HG03565 (cell line): Measurements from ENCODE around the gene GPR42.
"Not testable (repeated sequence)": the region's sequence is repeated elsewhere in the genome, so short reads cannot be mapped to it uniquely, and the experiment has no call there.

Experiments used
- ATAC-seq: cut with Tn5 transposase; IDR thresholded peaks from one replicate; pipeline ENCODE4 v1.9.1; 2021; ENCODE audit warnings: mild to moderate bottlenecking, moderate library complexity; ENCODE audit not compliant: unreplicated experiment

The GPR42 gene

DNA sequence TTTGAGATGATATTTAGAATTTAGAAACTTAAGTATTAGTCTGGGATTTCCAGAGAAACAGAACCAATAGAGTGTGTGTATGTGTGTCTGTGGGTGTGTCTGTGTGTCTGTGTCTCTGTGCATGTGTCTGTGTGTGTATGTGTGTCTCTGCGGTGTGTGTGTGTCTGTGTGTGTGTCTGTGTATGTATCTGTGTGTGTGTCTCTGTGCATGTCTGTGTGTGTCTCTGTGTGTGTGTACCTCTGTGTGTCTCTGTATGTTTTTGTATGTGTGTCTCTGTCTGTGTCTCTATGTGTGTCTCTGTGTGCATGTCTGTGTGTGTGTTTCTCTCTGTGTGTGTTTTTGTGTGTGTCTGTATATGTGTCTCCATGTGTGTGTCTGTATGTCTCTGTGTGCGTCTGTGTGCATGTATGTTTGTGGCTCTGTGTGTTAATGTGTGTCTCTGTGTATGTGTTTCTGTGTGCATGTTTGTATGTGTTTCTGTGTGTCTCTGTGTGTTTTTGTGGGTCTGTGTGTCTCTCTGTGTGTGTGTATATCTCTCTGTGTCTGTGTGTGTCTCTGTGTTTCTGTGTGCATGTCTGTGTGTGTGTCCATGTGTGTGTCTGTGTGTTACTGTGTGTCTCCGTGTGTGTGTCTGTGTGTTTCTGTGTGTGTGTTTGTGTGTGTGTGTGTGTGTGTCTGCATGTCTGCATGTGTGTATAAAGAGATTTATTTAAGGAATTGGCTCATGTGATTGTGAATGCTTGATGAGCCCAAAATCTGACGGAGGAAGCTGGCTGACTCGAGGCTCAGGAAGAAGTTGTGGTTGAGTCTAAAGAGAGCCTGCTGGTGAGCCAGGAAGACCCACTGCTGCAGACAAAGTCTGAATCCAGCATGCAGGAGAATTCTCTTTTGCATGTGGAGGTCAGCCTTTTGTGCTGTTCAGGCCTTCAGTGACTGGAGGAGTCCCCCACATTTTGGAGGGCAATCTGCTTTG, 22.2 kb downstream of the GPR42 start:
- no peak for ATAC-seq

GRCh38 chr19:35395382-35396199, 24.7 kb downstream of the GPR42 start:
- no peak for ATAC-seq

DNA sequence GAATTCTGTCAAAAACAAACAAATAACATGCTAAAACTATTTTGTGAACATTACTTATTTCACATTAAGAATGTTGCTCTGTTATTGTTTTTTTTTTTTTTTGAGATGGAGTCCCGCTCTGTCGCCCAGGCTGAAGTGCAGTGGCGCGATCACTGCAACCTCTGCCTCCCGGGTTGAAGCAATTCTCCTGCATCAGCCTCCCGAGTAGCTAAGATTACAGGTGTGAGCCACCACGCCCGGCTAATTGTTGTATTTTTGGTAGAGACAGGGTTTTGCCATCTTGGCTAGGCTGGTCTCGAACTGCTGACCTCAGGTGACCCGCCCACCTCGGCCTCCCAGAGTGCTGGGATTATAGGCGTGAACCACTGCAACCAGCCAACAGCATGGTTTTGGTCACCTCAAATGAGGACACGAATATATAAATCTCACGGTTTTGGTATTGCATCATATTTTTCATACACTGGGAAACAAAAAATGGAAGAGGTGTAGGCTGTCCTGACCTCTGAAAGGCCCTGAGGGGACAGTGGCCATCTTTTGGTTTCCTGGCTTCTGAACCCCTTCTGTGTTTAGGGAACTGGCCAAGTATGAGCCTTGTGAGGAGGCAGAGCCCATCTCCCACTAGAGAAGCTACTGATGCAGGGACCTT, 25.5 kb downstream of the GPR42 start:
- no peak for ATAC-seq

DNA sequence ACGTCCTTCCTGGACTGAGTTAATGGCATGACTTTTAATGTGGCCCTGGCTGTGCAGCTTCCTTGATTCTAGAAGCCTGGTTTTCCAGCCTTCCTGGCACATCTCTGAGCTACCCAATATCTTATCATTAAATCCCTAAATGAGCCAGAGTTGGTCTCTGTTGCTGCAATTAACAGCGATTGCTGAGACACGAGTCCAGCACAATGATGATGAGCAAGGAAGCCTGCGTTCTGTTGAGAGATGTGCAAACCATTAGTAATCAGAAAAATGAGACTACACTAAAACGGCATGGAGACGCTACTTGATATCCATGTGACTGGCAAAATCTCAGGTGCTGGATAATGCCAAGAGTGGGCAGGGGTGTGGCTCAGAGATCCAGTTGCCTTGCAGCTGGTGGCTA, 26.2 kb downstream of the GPR42 start:
- no peak for ATAC-seq

DNA sequence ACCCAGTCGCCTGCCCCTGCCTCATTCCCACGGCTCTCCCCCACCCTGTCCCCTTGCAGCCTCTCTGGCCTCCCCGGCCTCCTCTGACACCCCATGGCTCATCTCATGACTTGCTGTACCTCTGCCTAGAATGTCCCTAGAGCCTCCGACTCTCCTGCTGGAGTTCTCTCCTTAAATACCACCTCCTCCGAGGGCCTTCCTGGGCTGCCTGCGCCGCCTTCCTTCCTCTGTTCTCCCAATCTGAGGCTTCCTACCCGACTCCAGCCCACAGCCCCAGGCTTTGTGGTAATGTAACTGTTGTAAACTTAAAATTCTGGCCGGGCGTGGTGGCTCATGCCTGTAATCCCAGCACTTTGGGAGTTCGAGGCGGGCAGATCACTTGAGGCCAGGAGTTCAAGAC, 27.7 kb downstream of the GPR42 start:
- no peak for ATAC-seq

GRCh38 chr19:35399231-35399630, 28.4 kb downstream of the GPR42 start:
- no peak for ATAC-seq

DNA sequence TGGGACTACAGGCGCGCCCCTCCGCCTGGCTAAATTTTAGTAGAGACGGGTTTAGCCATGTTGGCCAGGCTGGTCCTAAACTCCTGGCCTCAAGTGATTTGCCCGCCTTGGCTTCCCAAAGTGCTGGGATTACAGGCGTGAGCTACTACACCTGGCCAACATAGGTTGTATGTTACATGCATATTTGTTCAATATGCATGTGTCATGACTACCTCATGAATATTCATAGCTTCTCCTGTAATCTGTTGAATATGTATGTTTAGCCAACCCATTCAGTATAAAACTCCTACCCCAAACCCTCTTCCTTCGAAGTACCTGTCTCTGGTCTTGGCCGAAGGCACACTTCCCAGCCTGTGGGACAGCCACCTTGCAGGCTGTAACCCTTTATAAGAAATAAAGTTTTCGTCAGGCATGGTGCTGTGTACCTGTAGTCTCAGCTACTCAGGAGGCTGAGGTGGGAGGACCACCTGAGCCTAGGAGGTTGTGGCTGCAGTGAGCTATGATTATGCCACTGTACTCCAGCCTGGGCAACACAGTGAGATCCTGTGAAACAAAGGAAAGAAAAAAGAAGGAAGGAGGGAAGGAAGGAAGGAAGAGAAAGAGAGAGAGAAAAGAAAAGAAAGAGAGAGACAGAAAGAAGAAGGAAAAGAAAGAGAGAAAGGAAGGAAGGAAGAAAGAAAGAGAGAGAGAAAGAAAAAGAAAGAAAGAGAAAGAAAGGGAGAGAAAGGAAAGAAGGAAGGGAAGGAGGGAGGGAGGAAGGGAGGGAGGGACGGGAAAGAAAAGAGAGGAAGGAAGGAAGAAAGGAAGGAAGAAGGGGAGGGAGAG, 29.3 kb downstream of the GPR42 start:
- ATAC-seq: no peak

DNA sequence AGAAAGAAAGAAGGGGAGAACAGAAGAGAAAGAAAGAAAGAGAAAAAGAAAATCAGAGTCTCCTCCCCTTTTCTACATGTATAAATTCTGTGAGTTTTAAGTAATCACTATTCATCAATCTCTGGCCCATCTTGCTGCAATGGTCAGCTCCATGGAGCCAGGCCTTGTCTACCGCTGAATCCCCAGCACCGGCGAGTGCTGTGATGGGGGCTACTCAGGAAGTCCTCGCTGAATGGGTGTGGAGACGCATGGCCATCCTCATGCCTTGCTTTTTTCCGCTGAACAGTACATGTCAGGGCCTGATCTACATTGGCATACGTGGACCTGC, 29.9 kb downstream of the GPR42 start:
- no peak for ATAC-seq

DNA sequence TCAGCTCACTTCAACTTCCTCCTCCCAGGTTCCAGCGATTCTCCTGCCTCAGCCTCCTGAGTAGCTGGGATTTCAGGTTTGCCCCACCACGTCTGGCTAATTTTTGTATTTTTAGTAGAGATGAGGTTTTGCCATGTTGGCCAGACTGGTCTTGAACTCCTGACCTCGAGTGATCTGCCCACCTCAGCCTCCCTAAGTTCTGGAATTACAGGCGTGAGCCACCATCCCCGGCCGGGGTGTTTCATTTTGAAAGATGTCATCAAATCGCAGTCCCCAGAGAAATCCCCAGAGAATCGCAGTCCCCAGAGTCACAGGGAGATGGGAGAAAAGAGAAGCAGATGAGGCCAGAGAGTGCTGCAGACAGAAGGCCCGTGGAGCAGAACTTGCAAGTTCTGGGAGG, 30.5 kb downstream of the GPR42 start:
- not testable (repeated sequence) for ATAC-seq

- no peak for ATAC-seq
These were observed 32.4 kb downstream of the GPR42 start for GRCh38 chr19:35403116-35403760.

DNA sequence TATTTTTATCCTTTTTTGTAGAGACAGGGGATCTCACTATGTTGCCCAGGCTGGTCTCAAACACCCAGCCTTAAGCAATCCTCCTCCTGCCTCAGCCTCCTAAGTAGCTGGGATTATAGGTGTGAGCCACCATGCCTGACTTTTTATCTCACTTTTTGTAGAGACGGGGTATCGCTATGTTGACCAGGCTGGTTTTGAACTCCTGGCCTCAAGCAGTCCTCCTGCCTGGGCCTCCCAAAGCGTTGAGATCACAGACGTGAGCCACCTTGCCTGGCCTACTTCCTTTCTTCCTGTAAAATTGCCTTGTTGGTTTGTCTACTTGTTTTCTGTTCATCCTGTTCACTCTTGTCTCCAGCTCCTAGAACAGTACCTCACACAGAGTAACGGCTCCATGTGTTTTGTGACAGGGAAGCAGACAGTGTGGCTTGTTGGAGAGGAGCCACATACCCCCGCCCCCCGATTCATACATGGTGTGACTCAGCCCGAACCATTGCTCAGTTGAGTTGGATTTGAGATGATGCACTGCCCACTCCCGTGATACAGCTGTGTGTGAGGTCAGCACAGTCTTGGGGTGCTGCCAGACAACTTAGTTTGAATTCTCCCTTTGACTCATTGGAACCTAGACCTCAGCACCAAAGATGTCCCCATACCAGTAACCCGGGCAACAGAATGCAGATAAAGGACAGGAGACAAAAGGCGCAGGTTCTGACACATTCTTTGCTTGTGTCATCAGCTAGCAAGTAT, 34.2 kb downstream of the GPR42 start:
- ATAC-seq: peak; percentile 76

- no peak for ATAC-seq
These were observed 36.8 kb downstream of the GPR42 start for GRCh38 chr19:35407619-35408018.

DNA sequence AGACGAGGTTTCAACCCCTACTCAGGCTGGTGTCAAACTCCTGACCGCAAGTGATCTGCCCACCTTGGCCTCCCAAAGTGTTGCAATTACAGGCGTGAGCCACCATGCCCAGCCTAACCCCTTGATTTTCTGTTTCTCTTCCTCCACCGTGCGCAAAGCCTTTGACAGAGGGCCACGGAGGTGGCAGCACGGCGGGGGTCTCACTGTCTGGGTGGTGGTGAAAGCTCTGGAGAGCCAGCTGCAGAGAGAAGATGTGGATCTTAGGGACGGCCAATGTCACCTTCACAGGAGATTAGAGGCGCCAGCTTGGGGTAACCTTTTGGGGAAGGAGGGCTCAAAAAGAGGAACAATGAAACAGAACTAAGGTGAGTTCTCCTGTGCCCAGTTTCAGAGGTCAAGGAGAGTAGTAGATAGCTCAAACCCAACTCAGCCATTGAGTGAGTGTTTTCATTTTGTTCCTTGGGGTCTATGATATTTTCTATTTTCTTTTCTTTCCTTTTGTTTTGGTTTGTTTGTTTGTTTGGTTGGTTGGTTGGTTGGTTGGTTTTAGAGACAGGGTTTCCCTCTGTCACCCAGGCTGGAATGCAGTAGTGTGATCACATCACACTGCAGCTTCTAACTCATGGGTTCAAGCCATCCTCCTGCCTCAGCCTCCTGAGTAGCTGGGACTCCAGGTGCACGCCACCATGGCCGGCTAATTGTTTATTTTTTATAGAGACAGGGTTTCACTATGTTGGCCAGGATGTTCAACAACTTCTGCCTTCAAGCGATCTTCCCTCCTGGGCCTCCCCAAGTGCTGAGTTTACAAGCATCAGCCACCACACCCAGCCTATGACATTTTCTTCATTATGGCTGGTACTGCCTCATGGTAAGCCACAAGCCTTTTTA, 37.7 kb downstream of the GPR42 start:
- ATAC-seq: peak; percentile 35

- ATAC-seq: no peak
These were observed 38.3 kb downstream of the GPR42 start for GRCh38 chr19:35409191-35409590.

DNA sequence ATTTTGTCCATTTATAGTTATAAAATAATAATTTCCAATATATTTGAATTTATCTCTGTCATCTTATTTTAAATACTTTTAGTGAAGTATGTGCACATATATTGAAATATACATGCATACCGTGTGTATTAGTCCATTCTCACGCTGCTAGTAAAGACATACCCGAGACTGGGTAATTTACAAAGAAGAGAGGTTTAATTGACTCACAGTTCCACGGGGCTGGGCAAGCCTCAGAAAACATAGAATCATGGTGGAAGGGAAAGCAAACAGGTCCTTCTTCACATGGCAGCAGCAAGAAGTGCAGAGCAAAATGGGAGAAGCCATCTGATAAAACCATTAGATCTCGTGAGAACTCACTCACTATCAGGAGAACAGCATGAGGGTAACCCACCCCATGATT, 39.6 kb downstream of the GPR42 start:
- ATAC-seq: no peak

DNA sequence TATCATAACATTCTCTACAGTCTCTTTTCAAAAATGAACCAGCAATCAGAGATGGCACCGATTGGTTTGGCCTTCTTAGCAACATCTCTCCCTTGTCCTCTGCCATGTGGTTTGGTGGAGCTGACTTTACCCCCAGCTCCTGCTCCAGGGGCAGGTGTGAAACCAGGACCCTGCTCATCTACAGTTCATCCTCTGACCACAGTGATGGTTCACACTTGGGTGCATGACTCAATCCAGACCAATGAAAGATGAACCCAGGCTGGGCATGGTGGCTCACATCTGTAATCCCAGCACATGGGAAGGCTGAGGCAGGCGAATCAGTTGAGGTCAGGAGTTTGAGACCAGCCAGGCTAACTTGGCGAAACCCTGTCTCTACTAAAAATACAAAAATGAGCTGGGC, 43.6 kb downstream of the GPR42 start:
- no peak for ATAC-seq

DNA sequence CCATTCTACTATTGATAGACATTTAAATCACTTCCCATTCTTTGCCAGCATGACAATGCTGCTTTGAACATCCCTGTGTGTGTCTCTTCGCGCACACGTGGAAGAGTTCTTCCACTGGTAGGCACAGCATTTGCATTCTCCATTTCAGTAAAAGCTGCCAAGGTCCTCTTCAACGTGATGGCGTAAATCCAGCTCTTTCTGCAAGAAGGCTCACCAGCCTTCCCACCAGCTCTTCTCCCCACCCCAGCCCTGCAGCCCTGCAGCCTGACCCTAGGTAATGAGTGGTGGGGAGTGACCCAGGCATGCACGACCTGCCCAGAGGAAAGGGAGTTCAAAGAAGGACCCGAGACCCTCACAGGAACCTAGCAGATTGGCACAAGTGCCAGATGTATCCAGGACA, 45.5 kb downstream of the GPR42 start:
- ATAC-seq: no peak

- ATAC-seq: no peak
These were observed 46.4 kb downstream of the GPR42 start for GRCh38 chr19:35417278-35417677.
